HG03565 (cell line): ENCODE results near the gene ATP13A2.
"Not testable (repeated sequence)": the region's sequence is repeated elsewhere in the genome, so short reads cannot be mapped to it uniquely, and the experiment has no call there.

Experiments used
- ATAC-seq: cut with Tn5 transposase; IDR thresholded peaks from one replicate; pipeline ENCODE4 v1.9.1; 2021; ENCODE audit warnings: mild to moderate bottlenecking, moderate library complexity; ENCODE audit not compliant: unreplicated experiment

ATP13A2 gene

GRCh38 chr1:16965486-16966067 lies 46.2 kb downstream of the ATP13A2 start:
- no peak for ATAC-seq

- ATAC-seq: not testable (repeated sequence)
Measured at GRCh38 chr1:16964169-16964568, 47.6 kb downstream of the ATP13A2 start.

- ATAC-seq: no peak
Measured at GRCh38 chr1:16961297-16962133, 50.2 kb downstream of the ATP13A2 start.

GRCh38 chr1:16960560-16961296 lies 51.0 kb downstream of the ATP13A2 start:
- peak; percentile 49 for ATAC-seq

GRCh38 chr1:16958475-16958874 lies 53.3 kb downstream of the ATP13A2 start:
- ATAC-seq: no peak

- no peak for ATAC-seq
Measured at GRCh38 chr1:16957731-16958130, 54.0 kb downstream of the ATP13A2 start.

- no peak for ATAC-seq
Measured at GRCh38 chr1:16956775-16957174, 55.0 kb downstream of the ATP13A2 start.

- no peak for ATAC-seq
Measured at GRCh38 chr1:16955186-16955585, 56.5 kb downstream of the ATP13A2 start.

- ATAC-seq: no peak
Measured at GRCh38 chr1:16954579-16954978, 57.1 kb downstream of the ATP13A2 start.

- ATAC-seq: not testable (repeated sequence)
Measured at GRCh38 chr1:16952376-16952775, 59.4 kb downstream of the ATP13A2 start.

- ATAC-seq: not testable (repeated sequence)
Measured at GRCh38 chr1:16949026-16949425, 62.7 kb downstream of the ATP13A2 start.

- ATAC-seq: not testable (repeated sequence)
Measured at GRCh38 chr1:16948282-16948891, 63.3 kb downstream of the ATP13A2 start.

GRCh38 chr1:16946646-16947045 lies 65.1 kb downstream of the ATP13A2 start:
- no peak for ATAC-seq

- ATAC-seq: not testable (repeated sequence)
Measured at GRCh38 chr1:16946185-16946584, 65.5 kb downstream of the ATP13A2 start.

- ATAC-seq: not testable (repeated sequence)
Measured at GRCh38 chr1:16945512-16945911, 66.2 kb downstream of the ATP13A2 start.

GRCh38 chr1:16944038-16944437 lies 67.7 kb downstream of the ATP13A2 start:
- no peak for ATAC-seq

GRCh38 chr1:16939386-16940180 lies 72.1 kb downstream of the ATP13A2 start:
- not testable (repeated sequence) for ATAC-seq

GRCh38 chr1:16938351-16939321 lies 73.1 kb downstream of the ATP13A2 start:
- ATAC-seq: no peak

- not testable (repeated sequence) for ATAC-seq
Measured at GRCh38 chr1:16936580-16936979, 75.1 kb downstream of the ATP13A2 start.
